Esophagus muscularis mucosa (tissue), 4 donors: ENCODE data around the gene SMYD4. TPM values are rescaled to one million over a fixed set of nuclear protein-coding genes. Genes with fewer than 3 reads are reported as not detected.

Experiments used
- DNase-seq: peaks from one replicate; pipeline ENCODE4 v3.0.0-alpha.2; 2017; ENCODE audit errors: extremely low spot score
- H3K27ac ChIP-seq, 4 donors: fragments of 200-600 bp; sonication (generic); replicated peaks in 1 of 4; 1 replicate in 3 of 4; 2 replicates in 1 of 4; pipeline ENCODE4 v1.5.1; 2016 to 2019; ENCODE audit warnings: mild to moderate bottlenecking in 1 of 4
- H3K27me3 ChIP-seq, 4 donors: fragments of 200-600 bp; sonication (generic); one replicate each; pipeline versions ENCODE4 v1.5.1 to v1.6.0; 2016 to 2019
- H3K36me3 ChIP-seq, 4 donors: fragments of 200-600 bp; sonication (generic); one replicate each; pipeline ENCODE4 v1.5.1; 2016 to 2019
- H3K4me1 ChIP-seq, 4 donors: fragments of 200-600 bp; sonication (generic); one replicate each; pipeline ENCODE4 v1.5.1; 2016 to 2019
- H3K4me3 ChIP-seq, 4 donors: fragments of 200-600 bp; sonication (generic); 1 replicate in 2 of 4; 2 replicates in 2 of 4; pipeline ENCODE4 v1.5.1; 2016 to 2019; ENCODE audit warnings: mild to moderate bottlenecking in 4 of 4, moderate library complexity in 1 of 4
- H3K9me3 ChIP-seq, 4 donors: fragments of 200-600 bp; sonication (generic); 1 replicate in 3 of 4; 2 replicates in 1 of 4; pipeline ENCODE4 v1.5.1; 2016 to 2019
- EP300 ChIP-seq: sonication (generic); formaldehyde crosslinking; IDR thresholded peaks from one replicate; pipeline ENCODE4 v1.6.1; 2017; ENCODE audit warnings: antibody characterized with exemption
- POLR2A ChIP-seq: fragments of 450-650 bp; IDR thresholded peaks from one replicate; pipeline ENCODE4 v1.6.1; 2017; ENCODE audit warnings: antibody characterized with exemption, moderate library complexity, mild to moderate bottlenecking, low read depth
- POLR2AphosphoS5 ChIP-seq, 2 donors: sonication (generic); formaldehyde crosslinking; IDR thresholded peaks; one replicate each; pipeline ENCODE4 v1.6.1; 2017; ENCODE audit warnings: antibody characterized with exemption in 2 of 2
- WGBS: methylation state at CpG from one replicate; pipeline ENCODE4 v1.1.5; 2018; 5-methylcytosine and 5-hydroxymethylcytosine counted together
- intact Hi-C: fragments of 100-400 bp; cut with DNase I; formaldehyde crosslinking; loops from one replicate; pipeline ENCODE4 v1.15.1; 2023
- total RNA-seq, 4 donors: library from RNA; depleted of rRNA; stranded (reverse); fragments of >200 nt; gene quantifications; one replicate each; pipeline versions ENCODE4 v1.1.0 to v1.2.1, GENCODE V29; 2016
- TF ChIP-seq, protein P1 (sequence below), 3 experiments: fragments of 200-600 bp in 2 of 3; fragments of 450-650 bp in 1 of 3; sonication (generic) in 2 of 3; IDR thresholded peaks; one replicate each; pipeline ENCODE4 v1.5.1; 2017 to 2019; ENCODE audit warnings: antibody characterized with exemption in 3 of 3, mild to moderate bottlenecking in 2 of 3, moderate library complexity in 1 of 3

SMYD4 gene
- total RNA-seq, 4 donors from 2014 or later, result 10.3 to 14.8 (median 11.9) TPM

DNA sequence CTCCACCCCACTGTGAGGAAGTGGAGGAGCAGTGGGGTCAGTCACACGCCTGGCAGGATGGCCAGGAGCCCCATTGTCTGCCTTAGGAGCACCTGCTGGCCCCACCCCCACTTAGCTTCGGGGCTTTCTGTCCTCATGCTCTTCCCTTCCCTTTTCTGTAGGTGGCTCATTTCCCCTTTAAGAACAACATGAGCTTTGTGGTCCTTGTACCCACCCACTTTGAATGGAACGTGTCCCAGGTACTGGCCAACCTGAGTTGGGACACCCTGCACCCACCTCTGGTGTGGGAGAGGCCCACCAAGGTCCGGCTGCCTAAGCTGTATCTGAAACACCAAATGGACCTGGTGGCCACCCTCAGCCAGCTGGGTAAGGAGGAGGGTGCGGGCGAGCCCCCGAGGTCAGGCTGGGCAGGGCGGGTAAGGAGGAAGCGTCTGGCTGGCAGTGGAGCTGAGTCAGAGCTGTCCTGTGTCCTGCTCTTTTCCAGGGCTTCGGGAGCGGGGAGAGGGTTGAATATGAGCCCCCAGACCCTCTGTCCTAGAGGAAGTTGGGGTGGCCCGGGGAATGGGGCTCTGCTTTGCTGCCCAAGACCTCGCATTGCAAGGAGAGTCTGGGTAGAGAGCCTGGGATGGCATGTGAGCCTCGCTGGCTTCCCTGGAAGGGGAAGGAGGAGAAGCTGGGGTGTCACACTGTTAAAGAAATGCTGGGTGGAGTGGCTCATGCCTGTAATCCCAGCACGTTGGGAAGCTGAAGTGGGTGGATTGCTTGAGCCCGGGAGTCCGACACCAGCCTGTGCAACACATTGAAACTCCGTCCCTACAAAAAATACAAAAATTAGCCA is 77.1 kb downstream of the SMYD4 start:
- Histone ChIP-seq H3K4me3 (peak overlapping the region in 1 of 4 donors; percentile 36), H3K36me3 (no peaks in the 10 kb centered on the region), H3K27me3 (peaks cover 0 to 11% (median 0%) of the 10 kb centered on the region in 4 donors), H3K27ac (peak overlapping the region; percentile 18 to 64 (median 44)), H3K9me3 (no peaks in the 10 kb centered on the region), H3K4me1 (peaks cover 0 to 9% (median 2%) of the 10 kb centered on the region in 4 donors)
- TF ChIP-seq EP300, result no peak
- TF ChIP-seq POLR2AphosphoS5 (IDR thresholded peaks at IDR 0.05), result peak; percentile 4 to 25
- TF ChIP-seq, protein P1, sequence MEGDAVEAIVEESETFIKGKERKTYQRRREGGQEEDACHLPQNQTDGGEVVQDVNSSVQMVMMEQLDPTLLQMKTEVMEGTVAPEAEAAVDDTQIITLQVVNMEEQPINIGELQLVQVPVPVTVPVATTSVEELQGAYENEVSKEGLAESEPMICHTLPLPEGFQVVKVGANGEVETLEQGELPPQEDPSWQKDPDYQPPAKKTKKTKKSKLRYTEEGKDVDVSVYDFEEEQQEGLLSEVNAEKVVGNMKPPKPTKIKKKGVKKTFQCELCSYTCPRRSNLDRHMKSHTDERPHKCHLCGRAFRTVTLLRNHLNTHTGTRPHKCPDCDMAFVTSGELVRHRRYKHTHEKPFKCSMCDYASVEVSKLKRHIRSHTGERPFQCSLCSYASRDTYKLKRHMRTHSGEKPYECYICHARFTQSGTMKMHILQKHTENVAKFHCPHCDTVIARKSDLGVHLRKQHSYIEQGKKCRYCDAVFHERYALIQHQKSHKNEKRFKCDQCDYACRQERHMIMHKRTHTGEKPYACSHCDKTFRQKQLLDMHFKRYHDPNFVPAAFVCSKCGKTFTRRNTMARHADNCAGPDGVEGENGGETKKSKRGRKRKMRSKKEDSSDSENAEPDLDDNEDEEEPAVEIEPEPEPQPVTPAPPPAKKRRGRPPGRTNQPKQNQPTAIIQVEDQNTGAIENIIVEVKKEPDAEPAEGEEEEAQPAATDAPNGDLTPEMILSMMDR (IDR thresholded peaks at IDR 0.05), result no peak
- TF ChIP-seq POLR2A, result no peak
- DNase-seq, result no peak
- intact Hi-C loops, result no loop called here
- WGBS, result 66% methylated on average over 12 of the region's 18 CpGs

DNA sequence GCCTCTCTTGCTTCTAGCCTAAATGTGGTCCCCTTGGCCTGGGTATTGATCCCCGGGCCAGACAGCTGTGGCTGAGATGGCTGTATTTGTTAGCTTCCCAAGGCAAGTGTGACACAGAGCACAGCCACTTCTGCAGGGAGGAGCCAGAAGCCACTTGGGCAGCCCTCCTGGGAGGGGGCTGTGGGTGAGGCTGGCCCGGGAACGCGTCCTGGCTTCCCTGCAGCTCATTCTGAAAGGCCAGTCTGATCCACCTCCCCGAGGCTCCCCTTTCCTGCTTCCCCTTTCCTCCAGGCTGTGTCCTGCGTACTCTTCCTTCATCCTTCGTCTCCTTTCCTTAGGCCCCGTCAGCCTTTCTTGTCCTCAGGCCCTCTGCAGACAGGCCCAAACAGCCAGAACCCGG is 79.1 kb downstream of the SMYD4 start:
- 74% methylated on average over 9 of the region's 9 CpGs for WGBS
- TF ChIP-seq EP300, result no peak
- TF ChIP-seq POLR2A, result no peak
- TF ChIP-seq, protein P1 (IDR thresholded peaks at IDR 0.05), result no peak
- TF ChIP-seq POLR2AphosphoS5 (IDR thresholded peaks at IDR 0.05), result no peak
- H3K4me3 ChIP-seq, result no peak overlapping the region
- H3K4me1 ChIP-seq, result peaks cover 0 to 21% (median 10%) of the 10 kb centered on the region in 4 donors
- H3K36me3 ChIP-seq, result no peaks in the 10 kb centered on the region
- intact Hi-C loops, result no loop called here
- no peaks in the 10 kb centered on the region for H3K9me3 ChIP-seq
- peak overlapping the region in 1 of 4 donors; percentile 14 for H3K27ac ChIP-seq
- no peak for DNase-seq
- peaks cover 0 to 11% (median 0%) of the 10 kb centered on the region in 4 donors for H3K27me3 ChIP-seq

DNA sequence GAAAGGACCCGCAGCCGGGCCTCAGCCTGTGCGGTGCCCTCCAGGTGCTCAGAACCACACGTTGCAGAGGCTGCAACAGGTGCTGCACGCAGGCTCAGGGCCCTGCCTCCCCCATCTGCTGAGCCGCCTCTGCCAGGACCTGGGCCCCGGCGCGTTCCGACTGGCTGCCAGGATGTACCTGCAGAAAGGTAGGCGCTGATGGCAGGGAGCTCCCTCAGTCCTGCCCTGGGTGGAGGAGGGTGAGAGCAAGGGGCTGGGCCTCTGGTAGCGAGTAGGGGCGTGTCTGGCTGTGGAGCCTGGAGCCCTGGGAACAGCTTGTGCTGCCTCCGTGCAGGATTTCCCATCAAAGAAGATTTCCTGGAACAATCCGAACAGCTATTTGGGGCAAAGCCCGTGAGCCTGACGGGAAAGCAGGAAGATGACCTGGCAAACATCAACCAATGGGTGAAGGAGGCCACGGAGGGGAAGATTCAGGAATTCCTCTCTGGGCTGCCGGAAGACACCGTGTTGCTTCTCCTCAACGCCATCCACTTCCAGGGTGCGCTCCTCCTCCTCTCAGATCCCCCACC is 82.6 kb downstream of the SMYD4 start:
- 75% methylated on average over 13 of the region's 22 CpGs for WGBS
- intact Hi-C loops, result no loop called here
- Histone ChIP-seq H3K27ac (peak overlapping the region in 3 of 4 donors; percentile 49 to 68 (median 50)), H3K4me1 (peaks cover 0 to 26% (median 8%) of the 10 kb centered on the region in 4 donors), H3K4me3 (no peak overlapping the region), H3K36me3 (no peaks in the 10 kb centered on the region), H3K9me3 (no peaks in the 10 kb centered on the region), H3K27me3 (no peaks in the 10 kb centered on the region)
- no peak for DNase-seq
- TF ChIP-seq POLR2A (no peak), EP300 (peak; percentile 87), POLR2AphosphoS5 (IDR thresholded peaks at IDR 0.05) (peak; percentile 80)
- TF ChIP-seq, protein P1 (IDR thresholded peaks at IDR 0.05), result no peak

DNA sequence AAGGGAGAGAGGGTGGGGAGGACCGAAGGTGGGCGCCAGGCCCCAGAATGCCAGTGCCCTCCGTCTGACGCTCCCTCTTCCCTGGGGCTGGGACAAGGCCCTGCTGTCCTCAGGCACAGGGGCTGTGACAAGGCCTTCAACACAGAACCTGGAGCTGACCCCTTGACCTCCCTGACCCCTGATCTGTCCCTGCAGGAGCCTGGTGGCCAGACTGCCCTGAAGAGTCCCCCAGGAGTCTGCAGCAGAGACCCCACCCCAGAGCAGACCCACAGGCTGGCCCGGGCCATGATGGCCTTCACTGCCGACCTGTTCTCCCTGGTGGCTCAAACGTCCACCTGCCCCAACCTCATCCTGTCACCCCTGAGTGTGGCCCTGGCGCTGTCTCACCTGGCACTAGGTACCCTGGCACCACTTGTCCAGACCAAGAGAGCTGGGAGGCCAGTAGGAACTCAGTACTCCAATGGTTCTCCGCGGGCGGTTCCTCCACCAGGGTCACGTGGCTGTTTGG is 84.1 kb downstream of the SMYD4 start:
- Histone ChIP-seq H3K27ac (peak overlapping the region in 1 of 4 donors; percentile 42), H3K4me3 (no peak overlapping the region), H3K9me3 (no peaks in the 10 kb centered on the region), H3K36me3 (no peaks in the 10 kb centered on the region), H3K27me3 (no peaks in the 10 kb centered on the region), H3K4me1 (peaks cover 0 to 19% (median 8%) of the 10 kb centered on the region in 4 donors)
- no peak for DNase-seq
- 94% methylated on average over 10 of the region's 12 CpGs for WGBS
- intact Hi-C loops, result no loop called here
- no peak for TF ChIP-seq POLR2A
